ENCODE results near the gene E2F6.

GRCh38 chr2:11513319-11513718 is 47.4 kb upstream of the E2F6 start:
- TF ChIP-seq, protein P1, sequence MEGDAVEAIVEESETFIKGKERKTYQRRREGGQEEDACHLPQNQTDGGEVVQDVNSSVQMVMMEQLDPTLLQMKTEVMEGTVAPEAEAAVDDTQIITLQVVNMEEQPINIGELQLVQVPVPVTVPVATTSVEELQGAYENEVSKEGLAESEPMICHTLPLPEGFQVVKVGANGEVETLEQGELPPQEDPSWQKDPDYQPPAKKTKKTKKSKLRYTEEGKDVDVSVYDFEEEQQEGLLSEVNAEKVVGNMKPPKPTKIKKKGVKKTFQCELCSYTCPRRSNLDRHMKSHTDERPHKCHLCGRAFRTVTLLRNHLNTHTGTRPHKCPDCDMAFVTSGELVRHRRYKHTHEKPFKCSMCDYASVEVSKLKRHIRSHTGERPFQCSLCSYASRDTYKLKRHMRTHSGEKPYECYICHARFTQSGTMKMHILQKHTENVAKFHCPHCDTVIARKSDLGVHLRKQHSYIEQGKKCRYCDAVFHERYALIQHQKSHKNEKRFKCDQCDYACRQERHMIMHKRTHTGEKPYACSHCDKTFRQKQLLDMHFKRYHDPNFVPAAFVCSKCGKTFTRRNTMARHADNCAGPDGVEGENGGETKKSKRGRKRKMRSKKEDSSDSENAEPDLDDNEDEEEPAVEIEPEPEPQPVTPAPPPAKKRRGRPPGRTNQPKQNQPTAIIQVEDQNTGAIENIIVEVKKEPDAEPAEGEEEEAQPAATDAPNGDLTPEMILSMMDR (IDR thresholded peaks at IDR 0.05), result no peak
- TF ChIP-seq POLR2A (IDR thresholded peaks at IDR 0.05) (no peak), POLR2AphosphoS5 (IDR thresholded peaks at IDR 0.05) (no peak)

Measured in gastroesophageal sphincter (tissue), 3 donors.